ENCODE data around the gene KLHL29.

The KLHL29 gene

GRCh38 chr2:23423062-23423872 is 38.3 kb downstream of the KLHL29 start:
- no peak for DNase-seq (ENCODE audit: low spot score)

- DNase-seq (ENCODE audit: low spot score): no peak
Measured at GRCh38 chr2:23423873-23424680, 39.1 kb downstream of the KLHL29 start.

DNA sequence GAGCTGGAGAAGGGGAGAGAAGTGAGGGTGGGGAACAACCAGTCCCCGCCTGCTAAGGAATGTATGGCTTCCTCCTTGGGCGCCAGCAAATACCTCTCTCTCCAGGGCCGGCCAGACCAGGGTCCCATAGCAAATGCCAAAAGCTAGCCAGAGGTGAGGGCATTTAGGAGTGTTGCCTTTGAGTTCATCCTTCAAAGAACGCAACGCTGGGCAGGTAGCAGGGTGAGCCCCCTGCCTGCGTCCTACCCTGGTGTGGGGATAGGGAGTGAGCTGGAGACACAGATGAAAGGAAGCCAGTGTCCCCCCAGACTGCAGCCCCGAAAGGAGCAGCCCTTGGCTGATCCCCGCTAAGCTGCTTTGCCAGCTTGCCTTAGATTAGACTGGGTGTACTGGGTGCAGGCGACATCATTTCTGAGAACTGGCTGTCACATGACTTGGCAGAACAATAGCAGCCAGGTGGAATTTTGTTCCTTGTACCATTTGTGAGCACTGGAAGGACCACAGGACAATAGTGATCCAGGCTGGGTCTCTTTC is 40.4 kb downstream of the KLHL29 start:
- DNase-seq (ENCODE audit: low spot score): no peak

DNA sequence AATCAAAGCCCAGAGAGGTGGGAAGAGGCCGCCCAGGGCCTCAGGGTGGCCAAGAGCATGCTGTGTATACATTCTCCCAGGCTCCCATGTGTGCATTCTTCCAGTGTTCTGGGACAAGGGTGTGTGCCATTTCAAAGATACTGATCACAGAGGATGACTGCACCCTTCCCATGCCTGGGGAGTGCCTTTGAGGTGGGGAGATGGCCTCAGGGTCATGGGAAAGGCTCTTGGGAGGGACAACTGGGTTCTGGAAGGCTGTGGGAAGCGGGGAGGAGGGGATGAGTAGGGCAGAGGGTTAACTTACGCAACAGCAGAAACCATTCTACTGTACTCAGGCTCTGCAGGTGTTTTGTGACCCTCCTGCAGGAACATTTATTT is 40.9 kb downstream of the KLHL29 start:
- DNase-seq (ENCODE audit: low spot score): no peak

- DNase-seq (ENCODE audit: low spot score): peak; percentile 46
Measured at GRCh38 chr2:23426263-23426905, 41.4 kb downstream of the KLHL29 start.

GRCh38 chr2:23427350-23427749 is 42.4 kb downstream of the KLHL29 start:
- no peak for DNase-seq (ENCODE audit: low spot score)

- no peak for DNase-seq (ENCODE audit: low spot score)
Measured at GRCh38 chr2:23427976-23428375, 43.0 kb downstream of the KLHL29 start.

DNA sequence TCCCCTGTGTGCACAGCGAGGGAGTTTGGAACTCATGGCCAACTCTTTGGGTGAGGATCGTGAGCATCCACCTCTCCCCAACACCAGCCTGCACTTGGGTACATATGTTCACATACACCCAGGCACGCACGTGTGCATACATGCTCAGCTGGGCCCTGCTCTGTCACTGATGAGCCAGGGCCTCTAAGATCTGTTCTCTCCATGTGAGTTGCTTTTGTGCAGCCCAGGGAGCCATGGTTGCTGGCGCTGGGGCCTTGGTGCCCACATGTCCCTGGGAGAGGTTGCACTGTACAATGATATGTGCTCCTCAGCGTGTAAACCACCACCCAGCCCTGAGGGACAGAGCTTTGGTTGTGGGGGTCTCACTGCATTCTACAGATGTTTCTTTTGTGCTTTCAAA is 44.1 kb downstream of the KLHL29 start:
- DNase-seq (ENCODE audit: low spot score): no peak

GRCh38 chr2:23430263-23430662 is 45.3 kb downstream of the KLHL29 start:
- peak; percentile 63 for DNase-seq (ENCODE audit: low spot score)

DNA sequence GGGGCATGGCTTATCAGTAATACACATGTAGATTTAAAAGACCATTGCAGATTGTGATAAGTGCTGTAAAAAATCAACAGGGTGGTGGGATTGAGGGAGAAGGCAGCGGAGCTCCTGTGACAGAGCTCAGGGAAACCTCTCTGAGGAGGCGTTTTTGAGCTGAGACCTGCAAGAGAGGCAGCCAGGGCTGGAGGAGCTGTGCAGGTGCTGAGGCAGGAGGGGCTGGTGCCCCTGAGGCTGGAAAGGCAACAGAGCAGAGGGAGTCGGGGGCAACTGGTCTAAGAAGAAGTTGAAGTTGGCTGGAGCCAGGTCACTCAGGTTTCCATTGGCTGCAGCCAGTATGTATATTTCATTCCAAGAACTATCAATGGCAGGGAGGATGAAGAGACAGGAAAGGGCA is 47.6 kb downstream of the KLHL29 start:
- DNase-seq (ENCODE audit: low spot score): no peak

DNA sequence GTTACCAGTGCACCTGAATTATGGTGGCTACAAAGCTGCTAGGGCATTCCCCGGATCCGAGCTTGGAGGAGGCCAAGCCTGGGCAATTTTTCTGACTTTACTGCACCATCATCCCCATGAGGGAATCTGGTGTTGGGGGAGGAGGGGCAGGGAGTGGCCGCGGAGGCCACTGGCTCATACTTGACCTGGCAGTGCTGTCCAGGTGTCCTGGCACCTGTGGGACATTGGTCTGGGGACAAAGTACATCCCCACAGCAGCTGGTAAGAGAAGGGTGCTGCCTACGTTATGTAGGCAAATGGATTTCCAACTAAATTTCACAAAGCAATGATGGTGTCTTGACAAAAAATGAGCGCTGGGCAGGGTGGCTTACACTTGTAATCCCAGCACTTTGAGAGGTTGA is 48.3 kb downstream of the KLHL29 start:
- no peak for DNase-seq (ENCODE audit: low spot score)

DNA sequence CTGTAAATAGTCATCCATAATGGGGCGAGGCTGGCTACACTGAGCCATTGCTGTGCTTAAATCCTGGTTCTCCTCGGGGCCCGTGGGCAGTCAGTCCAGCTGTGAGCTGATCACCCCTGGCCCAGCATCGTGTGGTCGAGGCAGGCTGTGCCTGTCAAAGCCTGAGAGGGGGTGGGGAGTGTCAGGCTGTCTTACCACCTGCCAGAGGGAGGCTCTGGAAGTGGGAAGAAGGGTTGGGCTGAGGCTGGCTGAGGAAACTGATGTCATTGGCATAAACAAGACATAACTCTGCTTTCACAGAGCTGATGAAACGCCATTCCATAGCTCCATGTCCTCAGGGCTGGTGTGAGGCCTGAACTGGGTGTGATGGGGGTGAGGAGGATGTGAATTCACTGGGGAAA is 49.7 kb downstream of the KLHL29 start:
- no peak for DNase-seq (ENCODE audit: low spot score)

GRCh38 chr2:23435250-23436035 is 50.5 kb downstream of the KLHL29 start:
- DNase-seq (ENCODE audit: low spot score): no peak

DNA sequence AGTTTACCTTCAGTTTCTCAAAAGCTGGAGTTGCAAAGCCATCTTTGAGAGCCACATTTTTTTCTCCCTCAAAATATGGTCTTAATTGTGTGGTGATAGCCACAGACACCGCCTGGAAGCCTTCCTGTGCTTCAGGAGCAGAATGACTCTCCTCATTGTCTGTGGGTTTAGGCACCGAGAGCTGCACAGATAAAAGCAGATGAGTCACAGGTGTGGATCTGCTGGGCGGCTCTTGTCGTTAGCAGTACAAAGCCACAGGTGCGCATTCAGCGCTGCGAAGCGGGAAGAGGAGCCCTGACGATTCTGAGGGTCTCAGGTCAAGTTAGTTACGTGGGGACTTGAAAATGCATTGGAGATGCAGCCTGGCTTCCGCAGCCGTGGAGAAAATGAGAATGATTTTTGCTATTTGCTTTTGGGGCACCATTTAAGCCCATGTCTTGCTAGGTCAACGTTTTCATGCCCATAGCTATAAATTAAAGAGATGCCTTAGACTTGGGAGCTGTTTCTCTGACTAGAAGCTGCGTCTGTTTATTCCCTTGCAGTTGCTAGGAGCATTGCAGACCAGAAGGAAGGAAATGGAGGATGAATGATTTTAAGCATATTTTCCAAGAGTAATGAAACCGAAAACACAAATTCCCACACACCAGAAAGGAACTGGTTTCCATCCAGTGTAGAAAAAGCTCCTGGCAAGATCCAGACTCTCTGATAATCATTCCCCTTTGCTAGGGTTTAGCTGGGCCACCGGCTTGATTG is 51.5 kb downstream of the KLHL29 start:
- DNase-seq (ENCODE audit: low spot score): peak; percentile 24

- DNase-seq (ENCODE audit: low spot score): no peak
Measured at GRCh38 chr2:23441414-23441813, 56.4 kb downstream of the KLHL29 start.

DNA sequence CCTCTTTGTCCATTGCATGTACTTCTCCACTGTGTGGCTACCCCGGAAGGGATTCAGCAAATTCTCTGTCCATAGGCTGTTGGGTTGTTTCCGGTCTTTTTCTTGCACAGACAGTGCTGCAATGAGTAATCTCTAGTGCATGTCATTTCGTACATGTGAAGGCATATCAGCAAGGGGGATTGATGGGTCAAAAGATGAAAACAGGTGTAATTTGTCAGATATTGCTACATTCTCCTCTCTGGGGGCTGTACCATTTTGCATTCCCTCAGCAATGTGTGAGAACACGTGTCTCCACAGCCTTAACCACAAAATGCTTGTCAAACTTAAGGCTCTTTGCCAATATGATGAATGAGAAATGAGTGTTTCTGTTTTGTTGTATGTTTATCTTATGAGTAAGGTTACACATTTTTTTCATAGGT is 60.5 kb downstream of the KLHL29 start:
- DNase-seq (ENCODE audit: low spot score): peak; percentile 30

- no peak for DNase-seq (ENCODE audit: low spot score)
Measured at GRCh38 chr2:23446916-23447315, 61.9 kb downstream of the KLHL29 start.

DNA sequence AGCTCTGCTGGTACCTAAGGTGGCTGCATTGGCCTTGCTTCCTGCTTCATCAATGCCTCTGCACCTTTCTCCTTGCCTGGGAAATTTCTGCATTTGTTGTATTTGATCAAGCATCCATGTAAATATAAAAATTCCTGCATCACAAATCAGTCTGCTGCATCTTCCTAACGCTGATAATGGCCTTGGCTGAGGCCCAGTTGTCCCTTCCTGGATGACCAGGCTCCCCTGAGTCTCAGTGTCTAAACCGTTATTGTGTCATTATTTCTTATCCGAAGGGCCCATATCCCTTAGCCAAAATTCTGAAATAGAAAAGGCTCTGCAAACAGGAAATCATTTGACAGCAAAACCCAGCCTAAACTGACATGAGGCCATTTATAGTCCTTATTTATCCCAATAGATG is 62.4 kb downstream of the KLHL29 start:
- DNase-seq (ENCODE audit: low spot score): no peak

DNA sequence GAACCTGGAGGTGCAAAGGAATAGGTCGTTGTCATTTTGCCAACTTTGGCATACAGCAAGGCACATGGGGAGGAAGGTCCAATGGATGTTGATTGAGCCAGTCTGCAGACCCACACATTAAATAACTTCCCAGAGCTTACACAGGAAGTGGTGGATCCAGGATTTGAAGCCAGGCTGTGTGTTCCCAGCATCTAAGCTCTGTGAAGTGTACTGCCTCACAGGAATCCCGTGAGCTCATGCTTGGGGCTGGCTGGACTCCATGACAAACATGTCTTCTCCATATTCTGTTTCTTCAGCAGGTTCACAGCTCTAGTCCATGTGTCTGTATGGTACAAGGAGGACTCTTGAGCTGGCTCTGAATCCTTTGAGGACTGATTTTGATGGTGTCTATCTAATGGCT is 63.9 kb downstream of the KLHL29 start:
- DNase-seq (ENCODE audit: low spot score): no peak

GRCh38 chr2:23449413-23449812 is 64.4 kb downstream of the KLHL29 start:
- no peak for DNase-seq (ENCODE audit: low spot score)

DNA sequence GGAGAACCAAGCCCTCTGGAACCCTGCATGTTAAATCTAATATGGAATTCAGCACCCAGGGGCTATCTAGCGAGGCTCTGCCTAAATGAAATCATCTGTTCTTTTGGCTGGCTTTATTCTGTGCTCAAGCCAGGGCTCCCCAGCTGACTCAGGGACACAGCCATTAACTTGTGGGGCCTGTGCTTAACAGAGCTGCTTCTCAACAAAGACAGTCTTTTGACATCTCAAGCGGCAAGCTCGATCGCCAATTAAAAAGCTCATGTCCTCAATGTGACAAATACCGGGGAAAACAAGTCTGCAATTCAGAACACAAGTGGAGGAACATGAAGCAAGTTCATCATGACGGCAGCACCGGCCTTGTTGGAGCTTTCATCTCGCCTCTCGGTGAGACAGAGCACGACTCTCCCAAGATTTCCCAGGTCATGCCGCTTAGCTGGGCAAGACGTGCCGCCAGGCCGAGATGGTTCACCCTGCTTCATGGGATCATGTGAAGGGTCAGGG is 64.9 kb downstream of the KLHL29 start:
- DNase-seq (ENCODE audit: low spot score): no peak
